HG03558 (cell line): ENCODE measurements around the gene GRAMD1B.

Experiments
- ATAC-seq: cut with Tn5 transposase; IDR thresholded peaks from one replicate; pipeline ENCODE4 v1.9.1; 2021; ENCODE audit warnings: moderate number of reproducible peaks; ENCODE audit not compliant: unreplicated experiment; ENCODE audit errors: extremely low read depth

The GRAMD1B gene

DNA sequence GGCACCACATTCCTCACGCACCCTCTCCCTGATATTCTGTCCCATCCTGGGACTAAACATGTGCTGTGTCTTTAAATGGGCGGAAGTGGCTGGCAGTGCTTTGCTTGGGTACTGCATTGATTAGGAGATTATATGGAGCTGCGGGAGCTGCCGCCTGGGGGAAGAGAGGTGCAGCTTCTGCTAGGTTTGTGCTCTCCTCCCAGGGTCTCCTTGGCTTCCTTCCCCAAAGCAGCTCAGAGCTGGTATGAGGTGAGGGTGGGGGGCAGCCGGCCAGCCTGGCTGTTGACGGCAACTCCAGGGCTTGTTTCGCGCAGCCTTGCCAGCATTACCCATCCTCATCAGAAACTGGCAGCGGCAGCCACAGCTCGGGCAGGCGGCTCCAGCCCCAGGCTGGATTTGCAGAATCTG, 95.4 kb downstream of the GRAMD1B start:
- ATAC-seq: no peak

DNA sequence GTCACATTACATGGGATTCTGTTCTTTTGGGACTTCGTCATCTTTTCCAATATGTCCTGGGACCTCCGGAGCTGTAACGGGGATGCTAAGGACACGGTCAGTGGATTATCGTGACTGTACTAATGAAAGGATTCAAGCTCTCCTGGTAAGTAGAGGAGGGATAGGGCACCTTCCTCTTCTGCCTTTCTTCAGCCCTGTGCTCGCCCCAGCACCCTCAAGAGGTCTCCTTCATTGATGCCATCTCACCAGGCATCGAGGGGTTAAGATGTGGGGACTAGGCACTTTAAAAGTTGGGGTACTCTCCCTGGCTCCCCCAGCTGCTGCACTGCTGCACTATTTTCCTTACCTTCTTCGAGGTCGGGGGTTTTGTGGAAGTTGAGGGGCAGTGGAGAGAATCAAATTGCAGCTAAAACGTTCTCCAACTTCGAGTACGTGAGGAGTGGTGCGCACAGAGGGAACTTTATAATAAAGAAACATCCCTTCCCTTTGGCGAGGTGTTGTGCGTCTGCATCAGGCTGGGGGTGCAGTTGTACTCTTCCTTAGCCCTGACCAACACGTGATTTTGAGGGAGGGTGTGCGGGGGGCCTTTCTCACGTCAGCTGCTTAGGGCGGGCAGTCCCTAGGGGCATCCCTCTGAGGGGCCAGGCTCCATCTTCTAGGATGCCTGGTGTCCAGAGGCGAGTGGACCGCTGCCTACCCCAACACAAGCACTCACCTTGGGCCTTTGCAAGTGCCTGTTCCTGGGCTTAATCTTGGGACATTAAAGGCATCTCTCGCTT, 96.1 kb downstream of the GRAMD1B start:
- ATAC-seq: no peak

- no peak for ATAC-seq
Observed at GRCh38 chr11:123526918-123527317, 96.8 kb downstream of the GRAMD1B start.

DNA sequence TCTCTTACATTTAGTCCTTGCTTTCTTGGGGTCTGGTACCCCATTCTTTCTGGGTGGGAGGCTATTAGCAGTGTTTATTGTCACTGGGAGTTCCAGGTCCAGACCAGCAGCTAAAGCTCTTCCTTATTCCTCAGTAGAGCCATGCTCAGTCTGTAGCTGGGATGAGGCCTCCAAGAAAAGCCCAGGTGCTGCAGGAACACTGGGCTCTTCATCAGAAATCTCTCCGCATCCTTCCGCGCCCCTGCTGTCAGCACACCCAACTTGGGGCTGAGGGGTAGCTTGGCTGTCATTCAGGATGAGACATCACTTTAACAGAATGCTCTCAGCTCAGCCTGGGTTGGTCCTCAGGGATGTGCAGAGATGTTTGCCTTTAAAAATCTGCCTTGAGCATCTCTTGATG, 97.5 kb downstream of the GRAMD1B start:
- no peak for ATAC-seq

GRCh38 chr11:123527947-123528346, 97.9 kb downstream of the GRAMD1B start:
- ATAC-seq: no peak

DNA sequence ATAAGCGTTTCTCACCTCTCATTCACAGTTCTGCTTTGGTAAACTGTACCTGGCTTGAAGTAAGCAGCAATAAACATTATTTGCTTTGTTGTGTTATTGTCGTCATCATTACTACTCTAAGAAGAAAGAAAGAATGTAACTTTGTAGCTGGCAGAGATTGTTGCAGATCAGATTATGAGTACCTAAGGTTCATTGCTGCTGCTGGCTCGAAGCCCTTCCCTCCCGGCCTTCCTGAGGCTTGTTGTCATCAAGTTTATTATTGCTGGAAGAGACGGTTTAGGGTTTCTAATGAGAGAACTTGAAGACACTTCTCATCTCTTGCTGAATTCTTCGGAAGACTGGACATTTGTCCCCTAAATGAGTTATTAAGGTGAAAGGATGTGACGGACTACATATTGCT, 101.3 kb downstream of the GRAMD1B start:
- no peak for ATAC-seq

- no peak for ATAC-seq
Observed at GRCh38 chr11:123532131-123532530, 102.1 kb downstream of the GRAMD1B start.

GRCh38 chr11:123535401-123535800, 105.3 kb downstream of the GRAMD1B start:
- ATAC-seq: no peak

DNA sequence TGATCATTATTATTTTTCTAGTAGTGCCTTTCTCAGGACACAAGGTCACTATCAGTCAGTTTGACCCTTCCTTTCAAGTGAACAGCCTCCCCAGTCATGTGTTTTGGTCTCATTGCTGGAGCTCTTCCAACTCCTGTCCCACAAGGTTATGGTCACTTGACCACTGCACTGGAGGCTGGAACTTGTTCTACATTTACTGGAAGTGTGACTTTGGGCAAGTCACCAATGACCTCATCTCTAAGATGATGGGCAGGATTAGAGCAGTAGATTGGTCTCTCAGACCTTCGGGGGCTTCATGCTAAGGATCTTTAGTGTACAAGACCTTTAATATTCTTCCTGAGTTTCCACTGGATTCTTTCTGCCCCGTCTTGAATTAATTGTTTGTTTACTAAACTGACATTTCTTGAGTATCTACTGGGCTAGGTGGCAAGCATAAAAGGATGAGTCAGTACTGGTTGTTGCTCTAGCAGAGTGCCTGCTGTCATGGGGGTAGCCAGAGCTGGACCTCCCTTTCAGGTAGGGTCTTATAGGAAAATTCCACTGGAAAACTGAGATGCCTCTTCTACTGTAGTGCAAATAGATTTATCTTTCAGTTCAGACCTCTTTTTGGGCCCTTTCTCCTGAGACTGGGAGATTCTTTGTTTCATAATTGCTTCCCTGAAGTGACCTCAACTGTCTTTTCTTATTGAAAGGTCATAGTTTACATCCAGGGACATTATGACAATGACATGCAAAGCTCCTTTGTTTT, 106.8 kb downstream of the GRAMD1B start:
- no peak for ATAC-seq

- ATAC-seq: no peak
Observed at GRCh38 chr11:123537726-123538125, 107.7 kb downstream of the GRAMD1B start.

DNA sequence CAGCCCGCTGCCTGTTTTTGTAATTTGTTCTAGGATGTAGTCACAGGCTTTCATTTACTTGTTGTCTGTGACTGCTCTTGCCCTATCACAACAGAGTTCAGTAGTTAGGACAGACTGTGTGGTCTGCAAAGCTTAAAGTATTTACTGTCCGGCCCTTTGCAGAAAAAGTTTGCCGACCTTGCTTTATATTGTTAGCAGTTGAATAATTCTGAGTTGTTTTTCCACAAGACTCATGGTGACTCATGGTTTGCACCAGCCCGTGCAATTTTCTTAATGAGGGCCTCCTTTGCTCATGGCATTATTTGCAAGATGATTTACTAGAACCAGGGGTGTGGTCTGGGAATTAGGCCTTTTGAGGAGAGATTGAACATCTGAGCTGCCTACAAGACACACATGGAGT, 113.7 kb downstream of the GRAMD1B start:
- ATAC-seq: no peak

GRCh38 chr11:123544631-123545375, 114.7 kb downstream of the GRAMD1B start:
- ATAC-seq: no peak

GRCh38 chr11:123545726-123546270, 115.7 kb downstream of the GRAMD1B start:
- no peak for ATAC-seq

- no peak for ATAC-seq
Observed at GRCh38 chr11:123546515-123546914, 116.4 kb downstream of the GRAMD1B start.

GRCh38 chr11:123547180-123547579, 117.1 kb downstream of the GRAMD1B start:
- ATAC-seq: no peak

- ATAC-seq: no peak
Observed at GRCh38 chr11:123548774-123549173, 118.7 kb downstream of the GRAMD1B start.

GRCh38 chr11:123549926-123550917, 120.2 kb downstream of the GRAMD1B start:
- no peak for ATAC-seq

- ATAC-seq: no peak
Observed at GRCh38 chr11:123551079-123551478, 121.0 kb downstream of the GRAMD1B start.

GRCh38 chr11:123556633-123557032, 126.6 kb downstream of the GRAMD1B start:
- no peak for ATAC-seq
